ENCODE measurements around the gene CYREN.

GRCh38 chr7:135168489-135169140 lies 1.9 kb downstream of the CYREN start:
- no peak for TF ChIP-seq EZH2 (IDR thresholded peaks at IDR 0.05)
- no peak for TF ChIP-seq POLR2AphosphoS5 (IDR thresholded peaks at IDR 0.05; ENCODE audit: borderline replicate concordance, low read depth, low read length)
- TF ChIP-seq FOXP2 (optimal IDR thresholded peaks at IDR 0.05; ENCODE audit: control extremely low read depth, extremely low read length, insufficient read depth) = no peak
